Fibroblast of lung (primary cell): Measurements from ENCODE around the gene ZBP1.

Experiments
- EZH2 ChIP-seq: IDR thresholded peaks from 2 replicates; pipeline ENCODE4 v1.5.1; 2012; ENCODE audit warnings: low read length, control low read depth, mild to moderate bottlenecking; ENCODE audit errors: missing control alignments
- TF ChIP-seq, protein P1 (sequence below), 2 donors: IDR thresholded peaks in 1 of 2; conservative IDR thresholded peaks in 1 of 2; 1 replicate in 1 of 2; 2 replicates in 1 of 2; pipeline ENCODE4 v1.5.1; 2011 to 2012; ENCODE audit warnings: low read length in 2 of 2, control low read depth in 1 of 2, inconsistent platforms in 1 of 2, low read depth in 1 of 2, mild to moderate bottlenecking in 1 of 2

DNA sequence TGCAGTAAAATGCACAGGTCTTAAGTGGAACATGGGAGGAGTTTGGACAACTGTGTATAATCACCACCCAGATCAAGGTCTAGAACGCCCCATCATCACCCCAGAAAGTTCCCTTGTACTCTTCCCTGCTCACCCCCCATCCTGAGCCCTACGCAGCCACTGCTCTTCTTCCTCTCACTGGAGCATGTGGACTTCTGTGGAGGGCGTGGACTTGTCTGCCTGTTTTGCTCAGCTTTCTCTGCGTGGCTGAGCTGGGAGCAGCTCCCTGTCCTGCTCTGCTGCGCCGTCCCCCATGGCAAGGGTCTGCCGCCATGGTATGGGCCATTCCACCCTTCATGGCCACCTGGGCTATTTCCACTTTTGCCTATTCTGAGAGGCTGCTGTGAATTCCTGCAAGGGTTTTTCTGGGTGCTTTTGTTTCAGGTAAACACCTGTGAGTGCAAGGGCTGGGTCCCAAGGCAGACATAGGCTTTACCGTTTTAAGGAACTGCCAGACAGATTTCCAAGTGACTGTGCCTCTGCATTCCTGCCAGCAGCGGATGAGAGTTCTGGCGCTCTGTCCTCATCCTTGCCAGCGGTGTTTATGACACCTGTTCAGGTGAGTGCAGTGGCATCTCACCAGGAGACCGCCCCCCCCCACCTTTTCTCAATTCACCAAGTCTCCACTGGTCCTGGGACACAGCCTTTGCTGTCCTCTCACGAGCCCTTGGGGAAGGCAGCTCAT is 39.6 kb downstream of the ZBP1 start:
- TF ChIP-seq, protein P1, sequence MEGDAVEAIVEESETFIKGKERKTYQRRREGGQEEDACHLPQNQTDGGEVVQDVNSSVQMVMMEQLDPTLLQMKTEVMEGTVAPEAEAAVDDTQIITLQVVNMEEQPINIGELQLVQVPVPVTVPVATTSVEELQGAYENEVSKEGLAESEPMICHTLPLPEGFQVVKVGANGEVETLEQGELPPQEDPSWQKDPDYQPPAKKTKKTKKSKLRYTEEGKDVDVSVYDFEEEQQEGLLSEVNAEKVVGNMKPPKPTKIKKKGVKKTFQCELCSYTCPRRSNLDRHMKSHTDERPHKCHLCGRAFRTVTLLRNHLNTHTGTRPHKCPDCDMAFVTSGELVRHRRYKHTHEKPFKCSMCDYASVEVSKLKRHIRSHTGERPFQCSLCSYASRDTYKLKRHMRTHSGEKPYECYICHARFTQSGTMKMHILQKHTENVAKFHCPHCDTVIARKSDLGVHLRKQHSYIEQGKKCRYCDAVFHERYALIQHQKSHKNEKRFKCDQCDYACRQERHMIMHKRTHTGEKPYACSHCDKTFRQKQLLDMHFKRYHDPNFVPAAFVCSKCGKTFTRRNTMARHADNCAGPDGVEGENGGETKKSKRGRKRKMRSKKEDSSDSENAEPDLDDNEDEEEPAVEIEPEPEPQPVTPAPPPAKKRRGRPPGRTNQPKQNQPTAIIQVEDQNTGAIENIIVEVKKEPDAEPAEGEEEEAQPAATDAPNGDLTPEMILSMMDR (conservative IDR thresholded peaks at IDR 0.05 in 1 of 2, IDR thresholded peaks at IDR 0.05 in 1 of 2; ENCODE audit: low read depth in 1 of 2, low read length in 2 of 2), result no peak
- no peak for TF ChIP-seq EZH2
